H1 (cell line): ENCODE data around the gene TTYH2. TPM values are rescaled to one million over a fixed set of nuclear protein-coding genes. Genes with fewer than 3 reads are reported as not detected.

ENCODE experiments used
- EP300 ChIP-seq, 2 experiments: IDR thresholded peaks; 1 replicate in 1 of 2; 2 replicates in 1 of 2; pipeline ENCODE4 v1.6.1; 2011 to 2012; ENCODE audit warnings: low read depth in 2 of 2, low read length in 2 of 2, mild to moderate bottlenecking in 2 of 2, borderline replicate concordance in 1 of 2, inconsistent platforms in 1 of 2, moderate library complexity in 1 of 2
- MAFK ChIP-seq: IDR thresholded peaks from 2 replicates; pipeline ENCODE4 v1.6.1; 2012; ENCODE audit warnings: low read depth, mild to moderate bottlenecking, improper control_type of control experiment, low read length
- SIRT6 ChIP-seq: IDR thresholded peaks from one replicate; pipeline ENCODE4 v1.7.1; 2012; ENCODE audit warnings: low read length, inconsistent platforms
- polyA plus RNA-seq, 7 experiments: library from polyadenylated mRNA; depleted of rRNA in 3 of 7; stranded (reverse) in 5 of 7; unstranded in 2 of 7; fragments of >200 nt in 5 of 7; fragments of 200-250 nt in 2 of 7; gene quantifications; 1 replicate in 5 of 7; 2 replicates in 1 of 7; 4 replicates in 1 of 7; pipeline versions ENCODE4 v1.2.1 to v1.2.3, GENCODE V29; 2011 to 2013; ENCODE audit warnings: missing spikeins in 2 of 7, mixed read lengths in 2 of 7
- total RNA-seq: library from RNA; stranded (reverse); fragmentation: NEBNext Ultra II Directional; extraction: Animal tissue kit (Norgen Biotek cat#: 25700); gene quantifications from 2 replicates; pipeline ENCODE4 v1.2.1, GENCODE V29; 2021
- TF ChIP-seq, protein P1 (sequence below), 3 experiments: IDR thresholded peaks; 1 replicate in 2 of 3; 2 replicates in 1 of 3; pipeline versions ENCODE4 v1.5.1 to v1.6.1; 2011; ENCODE audit warnings: low read length in 3 of 3, mild to moderate bottlenecking in 3 of 3, inconsistent platforms in 2 of 3, low read depth in 1 of 3, moderate library complexity in 1 of 3; ENCODE audit not compliant: insufficient read depth in 1 of 3; ENCODE audit errors: control extremely low read depth in 1 of 3
- TF ChIP-seq, protein P2 (sequence below): IDR thresholded peaks from 2 replicates; pipeline ENCODE4 v1.6.1; 2012; ENCODE audit warnings: inconsistent platforms
- TF ChIP-seq, protein P3 (sequence below): fragments of 300-600 bp; sonication (generic); IDR thresholded peaks from 2 replicates; pipeline ENCODE4 v1.7.1; 2012; ENCODE audit warnings: low read length, moderate library complexity, mild to moderate bottlenecking, inconsistent platforms; ENCODE audit not compliant: insufficient replicate concordance

TTYH2 gene
- total and polyA plus RNA-seq, 2 of the 8 experiments (the other 6 are each of a cell fraction or from before 2014, with no cell fraction given), result 3.2 to 9.2 TPM

DNA sequence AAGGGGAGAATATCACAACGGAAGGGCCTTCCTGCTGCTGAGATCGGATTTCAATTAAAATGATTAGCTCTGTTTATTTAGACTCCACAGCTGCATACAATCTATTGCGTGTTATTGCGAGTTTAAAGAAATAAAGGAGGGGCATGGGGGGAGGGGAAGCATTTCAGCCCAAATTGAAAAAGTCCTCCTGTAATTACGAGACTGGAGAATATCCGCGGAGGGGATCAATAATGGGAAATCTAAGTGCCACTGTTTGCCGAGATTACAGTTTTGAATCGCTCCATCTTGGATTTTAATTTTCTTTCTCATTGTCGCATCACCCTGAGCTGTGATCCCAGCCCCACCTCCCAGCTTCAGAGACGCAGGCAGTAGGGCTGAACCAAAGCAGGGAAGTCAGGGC, 25.6 kb upstream of the TTYH2 start (continued):
- TF ChIP-seq, protein P1, sequence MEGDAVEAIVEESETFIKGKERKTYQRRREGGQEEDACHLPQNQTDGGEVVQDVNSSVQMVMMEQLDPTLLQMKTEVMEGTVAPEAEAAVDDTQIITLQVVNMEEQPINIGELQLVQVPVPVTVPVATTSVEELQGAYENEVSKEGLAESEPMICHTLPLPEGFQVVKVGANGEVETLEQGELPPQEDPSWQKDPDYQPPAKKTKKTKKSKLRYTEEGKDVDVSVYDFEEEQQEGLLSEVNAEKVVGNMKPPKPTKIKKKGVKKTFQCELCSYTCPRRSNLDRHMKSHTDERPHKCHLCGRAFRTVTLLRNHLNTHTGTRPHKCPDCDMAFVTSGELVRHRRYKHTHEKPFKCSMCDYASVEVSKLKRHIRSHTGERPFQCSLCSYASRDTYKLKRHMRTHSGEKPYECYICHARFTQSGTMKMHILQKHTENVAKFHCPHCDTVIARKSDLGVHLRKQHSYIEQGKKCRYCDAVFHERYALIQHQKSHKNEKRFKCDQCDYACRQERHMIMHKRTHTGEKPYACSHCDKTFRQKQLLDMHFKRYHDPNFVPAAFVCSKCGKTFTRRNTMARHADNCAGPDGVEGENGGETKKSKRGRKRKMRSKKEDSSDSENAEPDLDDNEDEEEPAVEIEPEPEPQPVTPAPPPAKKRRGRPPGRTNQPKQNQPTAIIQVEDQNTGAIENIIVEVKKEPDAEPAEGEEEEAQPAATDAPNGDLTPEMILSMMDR (IDR thresholded peaks at IDR 0.05; ENCODE audit: control extremely low read depth in 1 of 3, insufficient read depth in 1 of 3, low read depth in 1 of 3, low read length in 3 of 3), result no peak
- no peak for TF ChIP-seq SIRT6
- TF ChIP-seq, protein P2, sequence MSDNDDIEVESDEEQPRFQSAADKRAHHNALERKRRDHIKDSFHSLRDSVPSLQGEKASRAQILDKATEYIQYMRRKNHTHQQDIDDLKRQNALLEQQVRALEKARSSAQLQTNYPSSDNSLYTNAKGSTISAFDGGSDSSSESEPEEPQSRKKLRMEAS, result no peak
- TF ChIP-seq, protein P3, sequence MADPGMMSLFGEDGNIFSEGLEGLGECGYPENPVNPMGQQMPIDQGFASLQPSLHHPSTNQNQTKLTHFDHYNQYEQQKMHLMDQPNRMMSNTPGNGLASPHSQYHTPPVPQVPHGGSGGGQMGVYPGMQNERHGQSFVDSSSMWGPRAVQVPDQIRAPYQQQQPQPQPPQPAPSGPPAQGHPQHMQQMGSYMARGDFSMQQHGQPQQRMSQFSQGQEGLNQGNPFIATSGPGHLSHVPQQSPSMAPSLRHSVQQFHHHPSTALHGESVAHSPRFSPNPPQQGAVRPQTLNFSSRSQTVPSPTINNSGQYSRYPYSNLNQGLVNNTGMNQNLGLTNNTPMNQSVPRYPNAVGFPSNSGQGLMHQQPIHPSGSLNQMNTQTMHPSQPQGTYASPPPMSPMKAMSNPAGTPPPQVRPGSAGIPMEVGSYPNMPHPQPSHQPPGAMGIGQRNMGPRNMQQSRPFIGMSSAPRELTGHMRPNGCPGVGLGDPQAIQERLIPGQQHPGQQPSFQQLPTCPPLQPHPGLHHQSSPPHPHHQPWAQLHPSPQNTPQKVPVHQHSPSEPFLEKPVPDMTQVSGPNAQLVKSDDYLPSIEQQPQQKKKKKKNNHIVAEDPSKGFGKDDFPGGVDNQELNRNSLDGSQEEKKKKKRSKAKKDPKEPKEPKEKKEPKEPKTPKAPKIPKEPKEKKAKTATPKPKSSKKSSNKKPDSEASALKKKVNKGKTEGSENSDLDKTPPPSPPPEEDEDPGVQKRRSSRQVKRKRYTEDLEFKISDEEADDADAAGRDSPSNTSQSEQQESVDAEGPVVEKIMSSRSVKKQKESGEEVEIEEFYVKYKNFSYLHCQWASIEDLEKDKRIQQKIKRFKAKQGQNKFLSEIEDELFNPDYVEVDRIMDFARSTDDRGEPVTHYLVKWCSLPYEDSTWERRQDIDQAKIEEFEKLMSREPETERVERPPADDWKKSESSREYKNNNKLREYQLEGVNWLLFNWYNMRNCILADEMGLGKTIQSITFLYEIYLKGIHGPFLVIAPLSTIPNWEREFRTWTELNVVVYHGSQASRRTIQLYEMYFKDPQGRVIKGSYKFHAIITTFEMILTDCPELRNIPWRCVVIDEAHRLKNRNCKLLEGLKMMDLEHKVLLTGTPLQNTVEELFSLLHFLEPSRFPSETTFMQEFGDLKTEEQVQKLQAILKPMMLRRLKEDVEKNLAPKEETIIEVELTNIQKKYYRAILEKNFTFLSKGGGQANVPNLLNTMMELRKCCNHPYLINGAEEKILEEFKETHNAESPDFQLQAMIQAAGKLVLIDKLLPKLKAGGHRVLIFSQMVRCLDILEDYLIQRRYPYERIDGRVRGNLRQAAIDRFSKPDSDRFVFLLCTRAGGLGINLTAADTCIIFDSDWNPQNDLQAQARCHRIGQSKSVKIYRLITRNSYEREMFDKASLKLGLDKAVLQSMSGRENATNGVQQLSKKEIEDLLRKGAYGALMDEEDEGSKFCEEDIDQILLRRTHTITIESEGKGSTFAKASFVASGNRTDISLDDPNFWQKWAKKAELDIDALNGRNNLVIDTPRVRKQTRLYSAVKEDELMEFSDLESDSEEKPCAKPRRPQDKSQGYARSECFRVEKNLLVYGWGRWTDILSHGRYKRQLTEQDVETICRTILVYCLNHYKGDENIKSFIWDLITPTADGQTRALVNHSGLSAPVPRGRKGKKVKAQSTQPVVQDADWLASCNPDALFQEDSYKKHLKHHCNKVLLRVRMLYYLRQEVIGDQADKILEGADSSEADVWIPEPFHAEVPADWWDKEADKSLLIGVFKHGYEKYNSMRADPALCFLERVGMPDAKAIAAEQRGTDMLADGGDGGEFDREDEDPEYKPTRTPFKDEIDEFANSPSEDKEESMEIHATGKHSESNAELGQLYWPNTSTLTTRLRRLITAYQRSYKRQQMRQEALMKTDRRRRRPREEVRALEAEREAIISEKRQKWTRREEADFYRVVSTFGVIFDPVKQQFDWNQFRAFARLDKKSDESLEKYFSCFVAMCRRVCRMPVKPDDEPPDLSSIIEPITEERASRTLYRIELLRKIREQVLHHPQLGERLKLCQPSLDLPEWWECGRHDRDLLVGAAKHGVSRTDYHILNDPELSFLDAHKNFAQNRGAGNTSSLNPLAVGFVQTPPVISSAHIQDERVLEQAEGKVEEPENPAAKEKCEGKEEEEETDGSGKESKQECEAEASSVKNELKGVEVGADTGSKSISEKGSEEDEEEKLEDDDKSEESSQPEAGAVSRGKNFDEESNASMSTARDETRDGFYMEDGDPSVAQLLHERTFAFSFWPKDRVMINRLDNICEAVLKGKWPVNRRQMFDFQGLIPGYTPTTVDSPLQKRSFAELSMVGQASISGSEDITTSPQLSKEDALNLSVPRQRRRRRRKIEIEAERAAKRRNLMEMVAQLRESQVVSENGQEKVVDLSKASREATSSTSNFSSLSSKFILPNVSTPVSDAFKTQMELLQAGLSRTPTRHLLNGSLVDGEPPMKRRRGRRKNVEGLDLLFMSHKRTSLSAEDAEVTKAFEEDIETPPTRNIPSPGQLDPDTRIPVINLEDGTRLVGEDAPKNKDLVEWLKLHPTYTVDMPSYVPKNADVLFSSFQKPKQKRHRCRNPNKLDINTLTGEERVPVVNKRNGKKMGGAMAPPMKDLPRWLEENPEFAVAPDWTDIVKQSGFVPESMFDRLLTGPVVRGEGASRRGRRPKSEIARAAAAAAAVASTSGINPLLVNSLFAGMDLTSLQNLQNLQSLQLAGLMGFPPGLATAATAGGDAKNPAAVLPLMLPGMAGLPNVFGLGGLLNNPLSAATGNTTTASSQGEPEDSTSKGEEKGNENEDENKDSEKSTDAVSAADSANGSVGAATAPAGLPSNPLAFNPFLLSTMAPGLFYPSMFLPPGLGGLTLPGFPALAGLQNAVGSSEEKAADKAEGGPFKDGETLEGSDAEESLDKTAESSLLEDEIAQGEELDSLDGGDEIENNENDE, result no peak
- TF ChIP-seq EP300 (IDR thresholded peaks at IDR 0.05; ENCODE audit: borderline replicate concordance in 1 of 2, low read depth in 2 of 2, low read length in 2 of 2), result no peak
- TF ChIP-seq MAFK, result no peak
